Liver (tissue), 9 donors: ENCODE measurements around the gene SIAH1. TPM values are rescaled to one million over a fixed set of nuclear protein-coding genes. Genes with fewer than 3 reads are reported as not detected.

Experiments used
- DNase-seq: peaks from one replicate; pipeline ENCODE4 v3.0.0-alpha.2; 2017; ENCODE audit warnings: low spot score
- H3K27ac ChIP-seq, 2 donors: one replicate each; pipeline ENCODE4 v1.7.0; 2013; ENCODE audit warnings: inconsistent platforms in 2 of 2, low read length in 2 of 2, control low read depth in 1 of 2, low read depth in 1 of 2, mild to moderate bottlenecking in 1 of 2
- H3K27me3 ChIP-seq, 4 donors: one replicate each; pipeline versions ENCODE4 v1.6.1 to v1.7.0; 2013; ENCODE audit warnings: low read length in 3 of 4, inconsistent platforms in 1 of 4, mild to moderate bottlenecking in 1 of 4, moderate library complexity in 1 of 4; ENCODE audit not compliant: control insufficient read depth in 4 of 4, insufficient read depth in 4 of 4
- H3K36me3 ChIP-seq, 4 donors: one replicate each; pipeline versions ENCODE4 v1.6.1 to v1.7.0; 2013; ENCODE audit warnings: low read length in 3 of 4, mild to moderate bottlenecking in 3 of 4, low read depth in 1 of 4, moderate library complexity in 1 of 4; ENCODE audit not compliant: control insufficient read depth in 4 of 4, insufficient read depth in 3 of 4
- H3K4me1 ChIP-seq, 4 donors: one replicate each; pipeline versions ENCODE4 v1.6.1 to v1.7.0; 2013; ENCODE audit warnings: low read length in 3 of 4, mild to moderate bottlenecking in 3 of 4, moderate library complexity in 1 of 4; ENCODE audit not compliant: control insufficient read depth in 4 of 4, insufficient read depth in 4 of 4
- H3K4me3 ChIP-seq, 3 donors: one replicate each; pipeline versions ENCODE4 v1.6.1 to v1.7.0; 2013; ENCODE audit warnings: low read length in 3 of 3, control low read depth in 1 of 3, low read depth in 1 of 3, mild to moderate bottlenecking in 1 of 3
- H3K9ac ChIP-seq, 2 donors: one replicate each; pipeline ENCODE4 v1.7.0; 2013; ENCODE audit warnings: low read length in 2 of 2, mild to moderate bottlenecking in 2 of 2, moderate library complexity in 2 of 2, control low read depth in 1 of 2, low read depth in 1 of 2
- H3K9me3 ChIP-seq, 4 donors: one replicate each; pipeline versions ENCODE4 v1.6.1 to v1.7.0; 2013; ENCODE audit warnings: low read length in 3 of 4; ENCODE audit not compliant: control insufficient read depth in 4 of 4
- ATF3 ChIP-seq: IDR thresholded peaks from 2 replicates; pipeline ENCODE4 v1.6.1; 2016; ENCODE audit warnings: antibody characterized with exemption
- CTCF ChIP-seq: fragments of 150-350 bp; IDR thresholded peaks from 2 replicates; pipeline ENCODE4 v1.5.1; 2017; ENCODE audit warnings: improper control_type of control experiment, low read depth, low read length; ENCODE audit not compliant: missing input control
- EGR1 ChIP-seq, 2 donors: IDR thresholded peaks; 2 replicates each; pipeline ENCODE4 v1.6.1; 2016 to 2018; ENCODE audit warnings: antibody characterized with exemption in 2 of 2, low read depth in 2 of 2
- FOXA1 ChIP-seq: IDR thresholded peaks from 2 replicates; pipeline ENCODE4 v1.6.1; 2016; ENCODE audit warnings: antibody characterized with exemption
- FOXA2 ChIP-seq: IDR thresholded peaks from 2 replicates; pipeline ENCODE4 v1.6.1; 2016; ENCODE audit warnings: antibody characterized with exemption
- GABPA ChIP-seq, 2 donors: IDR thresholded peaks in 1 of 2; conservative IDR thresholded peaks in 1 of 2; 2 replicates each; pipeline ENCODE4 v1.6.1; 2016; ENCODE audit warnings: antibody characterized with exemption in 2 of 2, mild to moderate bottlenecking in 1 of 2, moderate library complexity in 1 of 2
- HNF4A ChIP-seq, 2 donors: conservative IDR thresholded peaks; 2 replicates each; pipeline ENCODE4 v1.6.1; 2016; ENCODE audit warnings: antibody characterized with exemption in 2 of 2, mild to moderate bottlenecking in 2 of 2
- HNF4G ChIP-seq: IDR thresholded peaks from 2 replicates; pipeline ENCODE4 v1.6.1; 2016; ENCODE audit warnings: antibody characterized with exemption
- JUND ChIP-seq, 2 donors: IDR thresholded peaks; 2 replicates each; pipeline ENCODE4 v1.6.1; 2016; ENCODE audit warnings: antibody characterized with exemption in 2 of 2
- MAX ChIP-seq: IDR thresholded peaks from 2 replicates; pipeline ENCODE4 v1.6.1; 2016; ENCODE audit warnings: antibody characterized with exemption
- NR2F2 ChIP-seq: IDR thresholded peaks from 2 replicates; pipeline ENCODE4 v1.6.1; 2016; ENCODE audit warnings: antibody characterized with exemption
- RAD21 ChIP-seq, 2 donors: IDR thresholded peaks; 2 replicates each; pipeline ENCODE4 v1.6.1; 2016; ENCODE audit warnings: antibody characterized with exemption in 2 of 2, mild to moderate bottlenecking in 2 of 2
- REST ChIP-seq: IDR thresholded peaks from 2 replicates; pipeline ENCODE4 v1.6.1; 2016; ENCODE audit warnings: antibody characterized with exemption, mild to moderate bottlenecking
- RXRA ChIP-seq, 2 donors: IDR thresholded peaks; 2 replicates each; pipeline ENCODE4 v1.6.1; 2017 to 2018; ENCODE audit warnings: antibody characterized with exemption in 2 of 2, mild to moderate bottlenecking in 1 of 2
- SP1 ChIP-seq: IDR thresholded peaks from 2 replicates; pipeline ENCODE4 v1.6.1; 2018; ENCODE audit warnings: antibody characterized with exemption, mild to moderate bottlenecking
- TAF1 ChIP-seq: conservative IDR thresholded peaks from 2 replicates; pipeline ENCODE4 v1.6.1; 2016; ENCODE audit warnings: antibody characterized with exemption, mild to moderate bottlenecking
- ZBTB33 ChIP-seq: IDR thresholded peaks from 2 replicates; pipeline ENCODE4 v1.6.1; 2016; ENCODE audit warnings: antibody characterized with exemption
- WGBS: extraction: QIAGEN DNeasy Blood & Tissue Kit; methylation state at CpG from one replicate; pipeline ENCODE4 v1.1.7; 2013; 5-methylcytosine and 5-hydroxymethylcytosine counted together
- polyA plus RNA-seq, 2 donors: library from polyadenylated mRNA; stranded (reverse) in 1 of 2; unstranded in 1 of 2; fragments of 200-250 nt in 1 of 2; fragments of >200 nt in 1 of 2; fragmentation: Nextera tagmentation in 1 of 2; extraction: Ambion mirVana in 1 of 2; gene quantifications; one replicate each; pipeline versions ENCODE4 v1.2.1 to v1.2.3, GENCODE V29; 2013 to 2015
- total RNA-seq, 2 donors: library from RNA; depleted of rRNA; stranded (reverse); fragments of >200 nt; gene quantifications; one replicate each; pipeline ENCODE4 v1.2.3, GENCODE V29; 2014
- donor health status: healthy.
- donor health status: healthy.
- donor health status: healthy.
- donor health status: healthy.
- donor health status: healthy.

Gene SIAH1
- total and polyA plus RNA-seq, 4 donors: 6.7 to 17.3 (median 15.8) TPM

GRCh38 chr16:48330189-48330840, 54.9 kb downstream of the SIAH1 start:
- H3K4me3 ChIP-seq: no peak overlapping the region
- H3K27ac ChIP-seq: peak overlapping the region in 1 of 2 donors; percentile 29
- TF ChIP-seq ATF3 (no peak), MAX (no peak), CTCF (no peak), RXRA (IDR thresholded peaks at IDR 0.05) (peak in 1 of 2 donors; percentile 29), GABPA (IDR thresholded peaks at IDR 0.05 in 1 of 2, conservative IDR thresholded peaks at IDR 0.05 in 1 of 2) (no peak), SP1 (no peak), HNF4A (conservative IDR thresholded peaks at IDR 0.05) (peak; percentile 67 to 81), NR2F2 (no peak), ZBTB33 (no peak), REST (no peak), EGR1 (IDR thresholded peaks at IDR 0.05; ENCODE audit: low read depth in 2 of 2) (no peak), FOXA2 (no peak), JUND (IDR thresholded peaks at IDR 0.05) (no peak)
- peaks cover 8 to 31% (median 24%) of the 10 kb centered on the region in 4 donors for H3K36me3 ChIP-seq
- no peak overlapping the region for H3K9ac ChIP-seq
- no peaks in the 10 kb centered on the region for H3K27me3 ChIP-seq
- 97% methylated on average over 2 of the region's 2 CpGs for WGBS
- H3K4me1 ChIP-seq: peaks cover 0 to 8% (median 1%) of the 10 kb centered on the region in 4 donors
- no peaks in the 10 kb centered on the region for H3K9me3 ChIP-seq
- DNase-seq: no peak

- H3K9me3 ChIP-seq: no peaks in the 10 kb centered on the region
- DNase-seq: no peak
- no peaks in the 10 kb centered on the region for H3K27me3 ChIP-seq
- no peak overlapping the region for H3K4me3 ChIP-seq
- peaks cover 5 to 25% (median 17%) of the 10 kb centered on the region in 4 donors for H3K36me3 ChIP-seq
- peaks cover 0 to 8% (median 1%) of the 10 kb centered on the region in 4 donors for H3K4me1 ChIP-seq
- TF ChIP-seq RAD21 (IDR thresholded peaks at IDR 0.05) (no peak), HNF4G (no peak), FOXA1 (no peak), TAF1 (no peak), ZBTB33 (no peak), GABPA (IDR thresholded peaks at IDR 0.05 in 1 of 2, conservative IDR thresholded peaks at IDR 0.05 in 1 of 2) (no peak), JUND (IDR thresholded peaks at IDR 0.05) (no peak), SP1 (no peak), FOXA2 (no peak), REST (no peak)
- no peak overlapping the region for H3K9ac ChIP-seq
- H3K27ac ChIP-seq: no peak overlapping the region
- WGBS: 83% methylated on average over 4 of the region's 4 CpGs
These were observed 56.1 kb downstream of the SIAH1 start for GRCh38 chr16:48329138-48329537.
